HG03066 (cell line): Measurements from ENCODE around the gene CUL1.
A peak's percentile ranks its signal among the peaks of the same experiment; 100 is the strongest.

Experiments
- ATAC-seq: cut with Tn5 transposase; IDR thresholded peaks from one replicate; pipeline ENCODE4 v1.9.1; 2021; ENCODE audit warnings: low read depth; ENCODE audit not compliant: unreplicated experiment

CUL1 gene

DNA sequence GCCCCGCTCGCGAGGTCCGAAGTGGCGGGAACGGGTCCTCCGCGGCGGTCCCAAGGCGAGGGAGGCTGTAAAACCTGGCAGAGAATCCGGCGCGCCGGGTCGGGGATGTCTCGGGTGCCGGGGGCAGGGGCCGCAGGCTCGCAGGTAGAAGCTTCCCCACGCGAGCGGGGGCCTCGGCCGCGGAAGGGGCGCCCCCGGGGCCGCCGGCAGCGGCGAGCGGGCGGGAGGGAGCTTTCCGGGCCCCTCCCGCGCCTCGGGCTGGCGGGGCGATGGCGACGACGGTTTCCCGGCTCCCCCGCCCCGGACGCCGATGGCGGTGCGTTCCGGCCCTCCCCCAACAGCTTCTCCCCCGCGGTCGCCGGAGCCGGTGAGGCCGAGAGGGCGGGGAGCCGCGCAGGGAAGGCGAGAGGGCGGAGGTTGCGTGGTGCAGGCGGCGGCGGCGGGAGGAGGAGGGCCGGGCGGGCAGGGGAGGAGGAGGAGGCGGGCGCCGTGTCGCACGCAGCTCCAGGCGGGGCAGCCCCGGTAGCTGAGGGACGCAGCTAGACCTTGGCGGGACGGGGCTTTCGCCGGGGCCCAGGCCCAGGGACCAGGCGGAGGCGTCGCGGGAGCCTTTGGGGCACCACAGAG, at the start of gene CUL1:
Gene CUL1, plus strand, starts transcription at position 507 of the 627 bp plus-strand sequence. CDS start 31,220 bp downstream, outside the sequence.
- peak; percentile 60 for ATAC-seq

- ATAC-seq, result no peak
Observed at GRCh38 chr7:148650232-148650858, 48.4 kb upstream of the CUL1 start.

DNA sequence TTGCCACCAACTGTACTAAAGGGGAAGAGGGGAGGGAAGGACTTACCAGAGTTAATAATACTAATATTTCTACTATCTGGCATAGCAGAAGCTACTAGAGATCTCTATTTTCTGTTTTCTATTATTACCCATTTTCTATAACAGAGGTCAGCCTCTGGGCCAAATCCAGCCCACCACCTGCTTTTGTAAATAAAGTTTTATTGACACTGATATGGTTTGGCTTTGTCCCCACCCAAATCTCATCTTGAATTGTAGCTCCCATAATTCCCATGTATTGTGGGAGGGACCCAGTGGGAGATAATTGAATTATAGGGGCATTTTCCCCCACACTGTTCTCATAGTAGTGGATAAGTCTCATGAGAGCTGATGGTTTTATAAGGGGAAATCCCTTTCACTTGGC, 45.9 kb upstream of the CUL1 start:
- ATAC-seq, result no peak

- ATAC-seq, result no peak
Observed at GRCh38 chr7:148657929-148658328, 40.8 kb upstream of the CUL1 start.

GRCh38 chr7:148661471-148661870, 37.2 kb upstream of the CUL1 start:
- no peak for ATAC-seq

DNA sequence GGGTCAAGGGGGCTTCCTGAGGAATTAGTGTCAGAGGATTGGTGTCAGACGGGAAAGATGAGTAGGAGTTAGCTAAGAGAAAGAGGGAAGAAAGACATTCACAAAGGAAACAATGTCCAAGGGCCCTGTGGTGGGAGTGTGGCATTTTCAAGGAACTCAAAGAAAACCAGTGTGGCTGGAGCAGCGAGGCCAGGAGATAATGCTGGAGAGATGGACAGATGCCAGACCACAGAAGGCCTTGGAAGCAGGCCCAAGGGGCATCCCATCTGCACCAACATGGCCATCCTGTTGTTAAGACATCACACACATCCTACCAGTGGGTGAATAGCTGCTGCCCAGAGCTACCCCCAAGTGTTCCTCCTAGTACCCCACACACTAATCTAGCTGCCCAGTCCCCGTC, 36.1 kb upstream of the CUL1 start:
- no peak for ATAC-seq

GRCh38 chr7:148664324-148664723, 34.4 kb upstream of the CUL1 start:
- no peak for ATAC-seq

DNA sequence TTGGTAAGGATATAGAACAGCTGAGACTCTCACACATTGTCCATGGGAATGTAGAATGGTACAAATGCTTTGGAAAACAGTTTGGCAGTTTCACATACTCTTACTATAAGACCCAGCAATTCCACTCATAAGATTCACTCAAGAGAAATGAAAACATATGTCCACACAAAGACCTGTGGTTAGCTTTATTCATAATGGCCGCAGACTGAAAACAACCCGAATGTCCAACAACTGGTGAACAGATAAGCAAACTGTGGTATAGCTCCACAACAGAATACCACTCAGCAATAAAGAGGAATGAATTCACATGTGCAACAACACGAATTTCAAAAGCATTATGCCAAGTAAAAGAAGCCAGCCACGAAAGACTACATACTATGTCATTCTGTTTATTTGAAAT, 33.5 kb upstream of the CUL1 start:
- ATAC-seq, result no peak

GRCh38 chr7:148669927-148670326, 28.8 kb upstream of the CUL1 start:
- ATAC-seq, result no peak

- no peak for ATAC-seq
Observed at GRCh38 chr7:148670374-148670773, 28.3 kb upstream of the CUL1 start.

GRCh38 chr7:148670807-148671206, 27.9 kb upstream of the CUL1 start:
- no peak for ATAC-seq

- no peak for ATAC-seq
Observed at GRCh38 chr7:148672041-148672440, 26.7 kb upstream of the CUL1 start.

GRCh38 chr7:148674689-148675088, 24.0 kb upstream of the CUL1 start:
- ATAC-seq, result no peak

GRCh38 chr7:148676291-148676690, 22.4 kb upstream of the CUL1 start:
- ATAC-seq, result no peak

- no peak for ATAC-seq
Observed at GRCh38 chr7:148681821-148682220, 16.9 kb upstream of the CUL1 start.

- no peak for ATAC-seq
Observed at GRCh38 chr7:148684289-148684830, 14.3 kb upstream of the CUL1 start.

GRCh38 chr7:148686312-148686937, 12.3 kb upstream of the CUL1 start:
- ATAC-seq, result no peak

- no peak for ATAC-seq
Observed at GRCh38 chr7:148687555-148687954, 11.1 kb upstream of the CUL1 start.

- no peak for ATAC-seq
Observed at GRCh38 chr7:148688526-148688925, 10.2 kb upstream of the CUL1 start.

GRCh38 chr7:148693651-148694050, 5.1 kb upstream of the CUL1 start:
- ATAC-seq, result no peak

- no peak for ATAC-seq
Observed at GRCh38 chr7:148694631-148695030, 4.1 kb upstream of the CUL1 start.

GRCh38 chr7:148695953-148696352, 2.8 kb upstream of the CUL1 start:
- ATAC-seq, result no peak
